Mesenchymal stem cell (in vitro differentiated cells and primary cell): ENCODE measurements around the gene MAP7.

Experiments used
- DNase-seq: peaks from one replicate; pipeline ENCODE4 v3.0.0-alpha.2; 2013
- H2AFZ ChIP-seq: one replicate; pipeline ENCODE4 v1.6.1; 2013; ENCODE audit warnings: low read depth, mild to moderate bottlenecking, control low read depth, inconsistent platforms, low read length, moderate library complexity
- H2AK5ac ChIP-seq: 2 replicates; pipeline ENCODE4 v1.6.1; 2013; ENCODE audit warnings: low read length, moderate library complexity, mild to moderate bottlenecking, inconsistent platforms; ENCODE audit not compliant: severe bottlenecking
- H2BK120ac ChIP-seq: one replicate; pipeline ENCODE4 v1.6.1; 2013; ENCODE audit warnings: low read depth, mild to moderate bottlenecking, inconsistent platforms, low read length, moderate library complexity
- H2BK12ac ChIP-seq, 2 experiments: one replicate each; pipeline ENCODE4 v1.6.1; 2013; ENCODE audit warnings: inconsistent platforms in 2 of 2, low read length in 2 of 2, mild to moderate bottlenecking in 2 of 2, moderate library complexity in 2 of 2, control low read depth in 1 of 2
- H2BK15ac ChIP-seq: one replicate; pipeline ENCODE4 v1.6.1; 2013; ENCODE audit warnings: mild to moderate bottlenecking, low read depth, inconsistent platforms; ENCODE audit not compliant: poor library complexity, severe bottlenecking
- H2BK5ac ChIP-seq: 2 replicates; pipeline ENCODE4 v1.6.1; 2013; ENCODE audit warnings: low read depth, mild to moderate bottlenecking, low read length, control low read depth, inconsistent platforms; ENCODE audit not compliant: poor library complexity, severe bottlenecking
- H3K14ac ChIP-seq, 2 experiments: one replicate each; pipeline ENCODE4 v1.6.1; 2013; ENCODE audit warnings: inconsistent platforms in 2 of 2, low read length in 2 of 2, control low read depth in 1 of 2, mild to moderate bottlenecking in 1 of 2, moderate library complexity in 1 of 2
- H3K18ac ChIP-seq, 2 experiments: one replicate each; pipeline ENCODE4 v1.6.1; 2013; ENCODE audit warnings: inconsistent platforms in 2 of 2, low read length in 2 of 2, control low read depth in 1 of 2, low read depth in 1 of 2, mild to moderate bottlenecking in 1 of 2
- H3K23ac ChIP-seq, 2 experiments: one replicate each; pipeline ENCODE4 v1.6.1; 2013; ENCODE audit warnings: inconsistent platforms in 2 of 2, low read length in 2 of 2, mild to moderate bottlenecking in 2 of 2, moderate library complexity in 2 of 2, control low read depth in 1 of 2
- H3K27ac ChIP-seq: 2 replicates; pipeline ENCODE4 v1.5.1; 2013; ENCODE audit warnings: mild to moderate bottlenecking, moderate library complexity, low read length, control low read depth, inconsistent platforms; ENCODE audit not compliant: poor library complexity, severe bottlenecking
- H3K27me3 ChIP-seq, 2 experiments: 2 replicates each; pipeline versions ENCODE4 v1.6.1 to v1.7.0; 2013; ENCODE audit warnings: low read length in 2 of 2, mild to moderate bottlenecking in 2 of 2, moderate library complexity in 2 of 2, control low read depth in 1 of 2, inconsistent platforms in 1 of 2; ENCODE audit not compliant: control insufficient read depth in 1 of 2, insufficient read depth in 1 of 2
- H3K36me3 ChIP-seq, 2 experiments: 2 replicates each; pipeline versions ENCODE4 v1.6.1 to v1.7.0; 2013; ENCODE audit warnings: low read length in 2 of 2, control low read depth in 1 of 2, inconsistent platforms in 1 of 2, low read depth in 1 of 2, mild to moderate bottlenecking in 1 of 2; ENCODE audit not compliant: insufficient read depth in 2 of 2, control insufficient read depth in 1 of 2
- H3K4ac ChIP-seq, 2 experiments: one replicate each; pipeline ENCODE4 v1.6.1; 2013; ENCODE audit warnings: inconsistent platforms in 2 of 2, low read length in 2 of 2, mild to moderate bottlenecking in 2 of 2, moderate library complexity in 2 of 2, control low read depth in 1 of 2, low read depth in 1 of 2
- H3K4me1 ChIP-seq: 2 replicates; pipeline ENCODE4 v1.6.1; 2013; ENCODE audit warnings: low read depth, low read length, control low read depth; ENCODE audit not compliant: control insufficient read depth, insufficient read depth
- H3K4me2 ChIP-seq: 2 replicates; pipeline ENCODE4 v1.6.1; 2013; ENCODE audit warnings: low read length, mild to moderate bottlenecking, inconsistent platforms; ENCODE audit not compliant: poor library complexity, severe bottlenecking
- H3K4me3 ChIP-seq, 2 experiments: 2 replicates each; pipeline versions ENCODE4 v1.5.1 to v1.7.0; 2013; ENCODE audit warnings: low read length in 2 of 2, mild to moderate bottlenecking in 2 of 2, control low read depth in 1 of 2, low read depth in 1 of 2; ENCODE audit not compliant: insufficient read depth in 1 of 2
- H3K79me1 ChIP-seq: replicated peaks from 2 replicates; pipeline ENCODE4 v1.6.1; 2013; ENCODE audit warnings: mild to moderate bottlenecking, control low read depth, low read length, inconsistent platforms; ENCODE audit not compliant: poor library complexity, severe bottlenecking
- H3K9ac ChIP-seq: 2 replicates; pipeline ENCODE4 v1.7.0; 2013; ENCODE audit warnings: mild to moderate bottlenecking, low read length, moderate library complexity
- H3K9me3 ChIP-seq: 2 replicates; pipeline ENCODE4 v1.7.0; 2013; ENCODE audit warnings: mild to moderate bottlenecking, low read length; ENCODE audit not compliant: control insufficient read depth
- H4K8ac ChIP-seq: one replicate; pipeline ENCODE4 v1.6.1; 2013; ENCODE audit warnings: inconsistent platforms, mild to moderate bottlenecking, low read length, moderate library complexity
- H4K91ac ChIP-seq: one replicate; pipeline ENCODE4 v1.6.1; 2013; ENCODE audit warnings: mild to moderate bottlenecking, low read length, inconsistent platforms
- WGBS: methylation state at CpG from one replicate; pipeline ENCODE4 v1.1.7; 2013; ENCODE audit warnings: mixed read lengths; 5-methylcytosine and 5-hydroxymethylcytosine counted together

MAP7 gene

DNA sequence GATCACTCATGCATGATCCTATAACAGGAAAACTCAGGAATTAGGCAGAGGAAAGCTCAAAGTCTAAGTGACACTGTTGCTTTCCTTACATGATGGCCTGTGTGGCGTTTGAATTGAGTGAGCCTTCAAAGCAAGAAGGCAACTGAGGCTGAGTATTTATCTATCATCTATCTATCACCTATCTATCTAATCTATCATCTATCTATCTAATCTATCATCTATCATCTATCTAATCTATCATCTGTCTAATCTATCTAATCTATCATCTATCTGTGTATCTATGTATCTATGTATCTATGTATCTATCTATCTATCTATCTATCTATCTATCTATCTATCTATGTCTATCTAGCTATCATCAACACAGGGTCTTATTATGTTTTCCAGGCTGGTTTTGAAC is 218.8 kb downstream of the MAP7 start:
- Histone ChIP-seq H3K4me3 (no peak overlapping the region), H2AFZ (no peak overlapping the region)
- no CpG with 5 or more reads among the region's 1 CpG for WGBS

GRCh38 chr6:136330634-136331033 is 219.6 kb downstream of the MAP7 start:
- H4K8ac ChIP-seq, result no peak overlapping the region
- H3K79me1 ChIP-seq, result no peaks in the 10 kb centered on the region
- no peak overlapping the region for H3K4ac ChIP-seq
- no peak overlapping the region for H3K18ac ChIP-seq
- no peak overlapping the region for H2BK120ac ChIP-seq
- H2BK15ac ChIP-seq, result no peak overlapping the region
- peaks cover 10 to 12% of the 10 kb centered on the region in 2 experiments for H3K27me3 ChIP-seq
- no peak overlapping the region for H3K14ac ChIP-seq
- no peaks in the 10 kb centered on the region for H3K4me1 ChIP-seq
- no peak overlapping the region for H2BK5ac ChIP-seq
- H3K27ac ChIP-seq, result no peak overlapping the region
- no peak overlapping the region for H3K4me2 ChIP-seq
- 98% methylated on average over 8 of the region's 8 CpGs for WGBS
- no peak overlapping the region for H2BK12ac ChIP-seq
- no peaks in the 10 kb centered on the region for H3K9me3 ChIP-seq
- no peak overlapping the region for H2AK5ac ChIP-seq
- no peak overlapping the region for H2AFZ ChIP-seq
- H4K91ac ChIP-seq, result no peak overlapping the region
- H3K9ac ChIP-seq, result no peak overlapping the region
- H3K36me3 ChIP-seq, result no peaks in the 10 kb centered on the region
- no peak for DNase-seq
- no peak overlapping the region for H3K4me3 ChIP-seq
- H3K23ac ChIP-seq, result no peak overlapping the region

More for the DNA sequence above, 218.8 kb downstream of the MAP7 start:
- Histone ChIP-seq H3K18ac (no peak overlapping the region), H2AK5ac (no peak overlapping the region), H3K4me1 (no peaks in the 10 kb centered on the region), H2BK12ac (no peak overlapping the region), H2BK120ac (no peak overlapping the region), H3K79me1 (no peaks in the 10 kb centered on the region), H3K4ac (no peak overlapping the region), H3K4me2 (no peak overlapping the region), H3K27me3 (peaks cover 10 to 12% of the 10 kb centered on the region in 2 experiments), H3K23ac (no peak overlapping the region), H3K9ac (no peak overlapping the region), H3K27ac (no peak overlapping the region), H4K91ac (no peak overlapping the region), H3K9me3 (no peaks in the 10 kb centered on the region), H3K14ac (no peak overlapping the region), H2BK5ac (no peak overlapping the region), H2BK15ac (no peak overlapping the region), H4K8ac (no peak overlapping the region), H3K36me3 (no peaks in the 10 kb centered on the region)
- DNase-seq, result no peak

DNA sequence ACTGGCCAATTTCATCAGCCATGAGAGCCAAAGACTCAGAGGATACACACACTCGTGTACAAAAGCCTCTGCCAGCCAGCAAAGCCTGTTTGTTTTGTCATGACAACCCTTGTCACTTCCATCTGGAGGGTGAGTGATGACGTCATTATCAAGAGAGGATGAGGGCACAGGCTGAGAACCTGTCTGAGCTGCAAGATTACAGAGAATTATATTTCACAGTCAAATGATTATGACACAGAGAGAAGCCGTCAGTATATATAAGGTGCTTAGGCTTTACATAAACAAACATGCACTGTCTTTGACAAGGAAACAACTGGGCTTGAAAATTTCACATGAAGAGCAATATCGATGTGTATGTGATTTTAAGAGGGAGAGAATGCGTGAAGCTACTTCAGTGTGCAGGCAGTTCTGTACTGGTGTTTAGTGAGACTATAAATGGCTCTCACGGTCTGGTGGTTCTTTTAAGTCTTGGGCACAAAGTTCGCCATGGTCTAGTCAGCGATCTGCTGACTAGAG is 224.1 kb downstream of the MAP7 start:
- 84% methylated on average over 6 of the region's 8 CpGs for WGBS
- no peak overlapping the region for H4K91ac ChIP-seq

GRCh38 chr6:136324686-136325380 is 225.4 kb downstream of the MAP7 start:
- H2BK12ac ChIP-seq, result no peak overlapping the region

More for the DNA sequence above, 224.1 kb downstream of the MAP7 start:
- Histone ChIP-seq H3K4me2 (no peak overlapping the region), H2BK5ac (no peak overlapping the region), H3K9ac (no peak overlapping the region), H3K27ac (no peak overlapping the region), H3K4ac (no peak overlapping the region), H3K23ac (no peak overlapping the region), H2BK15ac (no peak overlapping the region), H4K8ac (no peak overlapping the region), H3K9me3 (no peaks in the 10 kb centered on the region), H2BK120ac (no peak overlapping the region), H3K4me1 (no peaks in the 10 kb centered on the region), H3K36me3 (no peaks in the 10 kb centered on the region), H2AK5ac (no peak overlapping the region), H2BK12ac (no peak overlapping the region), H3K79me1 (no peaks in the 10 kb centered on the region), H3K18ac (no peak overlapping the region), H3K4me3 (no peak overlapping the region), H3K27me3 (no peaks in the 10 kb centered on the region), H2AFZ (no peak overlapping the region), H3K14ac (no peak overlapping the region)
- DNase-seq, result peak; percentile 51

More at GRCh38 chr6:136324686-136325380, 225.4 kb downstream of the MAP7 start:
- H3K27me3 ChIP-seq, result no peaks in the 10 kb centered on the region
- no peaks in the 10 kb centered on the region for H3K9me3 ChIP-seq
- no peak overlapping the region for H3K23ac ChIP-seq
- H2AK5ac ChIP-seq, result no peak overlapping the region
- no peak overlapping the region for H4K91ac ChIP-seq
- H2BK15ac ChIP-seq, result no peak overlapping the region
- no peaks in the 10 kb centered on the region for H3K79me1 ChIP-seq
- DNase-seq, result no peak
- no peak overlapping the region for H2BK5ac ChIP-seq
- no peak overlapping the region for H3K27ac ChIP-seq
- no peak overlapping the region for H3K18ac ChIP-seq
- peak overlapping the region; percentile 43 for H3K9ac ChIP-seq
- H3K36me3 ChIP-seq, result no peaks in the 10 kb centered on the region
- WGBS, result 83% methylated on average over 9 of the region's 10 CpGs
- H2AFZ ChIP-seq, result no peak overlapping the region
- H3K14ac ChIP-seq, result no peak overlapping the region
- no peak overlapping the region for H3K4me2 ChIP-seq
- H3K4me1 ChIP-seq, result no peaks in the 10 kb centered on the region
- no peak overlapping the region for H3K4ac ChIP-seq
- H2BK120ac ChIP-seq, result no peak overlapping the region
- H3K4me3 ChIP-seq, result no peak overlapping the region
- no peak overlapping the region for H4K8ac ChIP-seq
